ENCODE data around the gene ZNF655. TPM values are rescaled to one million over a fixed set of nuclear protein-coding genes. Genes with fewer than 3 reads are reported as not detected.
A peak's percentile ranks its signal among the peaks of the same experiment; 100 is the strongest.

ZNF655 gene
- 74.0 TPM for total RNA-seq (ENCODE audit: unreplicated experiment)
- long read RNA-seq, transcript ZNF655-203 (3 exons, 1,370 nt): major isoform, 7 of 13 reads
- long read RNA-seq, partial matches to known transcripts: 0 of 13 reads
- long read RNA-seq, other reads (novel, unspliced or antisense): 4 of 13 reads

GRCh38 chr7:99558306-99559174 lies at the start of gene ZNF655:
Gene ZNF655 (plus strand): TSS chr7:99558642. CDS start chr7:99560560, 1,918 bp downstream.
- Mint-ChIP-seq H3K27me3 (ENCODE audit: unreplicated experiment) (peaks cover 11% of the 10 kb centered on the region), H3K4me1 (ENCODE audit: low read depth, unreplicated experiment) (peaks cover 8% of the 10 kb centered on the region), H3K27ac (ENCODE audit: unreplicated experiment) (peak within 1 kb of the TSS; percentile 100), H3K9me3 (ENCODE audit: unreplicated experiment) (peaks cover 14% of the 10 kb centered on the region), H3K4me3 (ENCODE audit: unreplicated experiment) (peak within 1 kb of the TSS; percentile 97), H3K36me3 (ENCODE audit: unreplicated experiment) (peaks cover 10% of the 10 kb centered on the region)
- peak; percentile 99 for DNase-seq
- TF ChIP-seq CTCF (IDR thresholded peaks at IDR 0.05; ENCODE audit: partially characterized antibody, unreplicated experiment): no peak

- no peak for TF ChIP-seq CTCF (IDR thresholded peaks at IDR 0.05; ENCODE audit: partially characterized antibody, unreplicated experiment)
- no peak for DNase-seq
- H3K27me3 Mint-ChIP-seq (ENCODE audit: unreplicated experiment): peaks cover 1% of the 10 kb centered on the region
- H3K4me1 Mint-ChIP-seq (ENCODE audit: low read depth, unreplicated experiment): no peaks in the 10 kb centered on the region
- no peak overlapping the region for H3K27ac Mint-ChIP-seq (ENCODE audit: unreplicated experiment)
- no peak overlapping the region for H3K4me3 Mint-ChIP-seq (ENCODE audit: unreplicated experiment)
- H3K9me3 Mint-ChIP-seq (ENCODE audit: unreplicated experiment): peaks cover 2% of the 10 kb centered on the region
- no peaks in the 10 kb centered on the region for H3K36me3 Mint-ChIP-seq (ENCODE audit: unreplicated experiment)
Observed at GRCh38 chr7:99514050-99514449, 44.4 kb upstream of the ZNF655 start.

GRCh38 chr7:99521399-99521798 lies 37.0 kb upstream of the ZNF655 start:
- H3K36me3 Mint-ChIP-seq (ENCODE audit: unreplicated experiment): peaks cover 4% of the 10 kb centered on the region
- no peaks in the 10 kb centered on the region for H3K27me3 Mint-ChIP-seq (ENCODE audit: unreplicated experiment)
- H3K9me3 Mint-ChIP-seq (ENCODE audit: unreplicated experiment): peaks cover 2% of the 10 kb centered on the region
- DNase-seq: no peak
- no peak overlapping the region for H3K27ac Mint-ChIP-seq (ENCODE audit: unreplicated experiment)
- no peak overlapping the region for H3K4me3 Mint-ChIP-seq (ENCODE audit: unreplicated experiment)
- no peaks in the 10 kb centered on the region for H3K4me1 Mint-ChIP-seq (ENCODE audit: low read depth, unreplicated experiment)
- no peak for TF ChIP-seq CTCF (IDR thresholded peaks at IDR 0.05; ENCODE audit: partially characterized antibody, unreplicated experiment)

GRCh38 chr7:99525713-99526440 lies 32.6 kb upstream of the ZNF655 start:
- peaks cover 33% of the 10 kb centered on the region for H3K36me3 Mint-ChIP-seq (ENCODE audit: unreplicated experiment)
- no peak for DNase-seq
- H3K4me3 Mint-ChIP-seq (ENCODE audit: unreplicated experiment): no peak overlapping the region
- no peak for TF ChIP-seq CTCF (IDR thresholded peaks at IDR 0.05; ENCODE audit: partially characterized antibody, unreplicated experiment)
- peaks cover 5% of the 10 kb centered on the region for H3K9me3 Mint-ChIP-seq (ENCODE audit: unreplicated experiment)
- no peaks in the 10 kb centered on the region for H3K4me1 Mint-ChIP-seq (ENCODE audit: low read depth, unreplicated experiment)
- H3K27me3 Mint-ChIP-seq (ENCODE audit: unreplicated experiment): no peaks in the 10 kb centered on the region
- H3K27ac Mint-ChIP-seq (ENCODE audit: unreplicated experiment): no peak overlapping the region

All from glutamatergic neuron (in vitro differentiated cells).